ENCODE results near the gene RNF213.

- no peak for TF ChIP-seq MAX (IDR thresholded peaks at IDR 0.05)
- TF ChIP-seq CTCF (IDR thresholded peaks at IDR 0.05 in 2 of 3, conservative IDR thresholded peaks at IDR 0.05 in 1 of 3; ENCODE audit: borderline replicate concordance in 1 of 3, insufficient read depth in 1 of 3, low read depth in 2 of 3, low read length in 2 of 3), result no peak
- TF ChIP-seq REST (IDR thresholded peaks at IDR 0.05; ENCODE audit: low read depth), result no peak
- no peak for TF ChIP-seq CEBPB (IDR thresholded peaks at IDR 0.05; ENCODE audit: low read depth)
- TF ChIP-seq RAD21 (IDR thresholded peaks at IDR 0.05; ENCODE audit: low read depth), result no peak
- no peak for TF ChIP-seq SRF (IDR thresholded peaks at IDR 0.05; ENCODE audit: low read depth)
- TF ChIP-seq ATF3 (IDR thresholded peaks at IDR 0.05), result no peak
- TF ChIP-seq EZH2 (IDR thresholded peaks at IDR 0.05), result no peak
- no peak for TF ChIP-seq POLR2AphosphoS5 (IDR thresholded peaks at IDR 0.05; ENCODE audit: low read depth, low read length)
- TF ChIP-seq EZH2phosphoT487 (IDR thresholded peaks at IDR 0.05; ENCODE audit: borderline replicate concordance), result no peak
Observed at GRCh38 chr17:80263253-80264204, 2.9 kb downstream of the RNF213 start.
